ENCODE measurements around the gene ZNF724. TPM values are rescaled to one million over a fixed set of nuclear protein-coding genes. Genes with fewer than 3 reads are reported as not detected.

Gene ZNF724
- total and polyA plus RNA-seq, 10 donors, result 0.17 to 8.7 (median 4.4) TPM

GRCh38 chr19:23263870-23264590 is 13.8 kb upstream of the ZNF724 start:
- Histone ChIP-seq H3K27me3 (replicated peaks in 1 of 7) (no peaks in the 10 kb centered on the region), H3K36me3 (peaks cover 0 to 81% (median 37%) of the 10 kb centered on the region in 6 donors), H3K9me3 (peaks cover 0 to under 1% (median 0%) of the 10 kb centered on the region in 8 donors), H3K4me1 (no peaks in the 10 kb centered on the region), H3K4me3 (no peak overlapping the region), H3K27ac (no peak overlapping the region)
- no peak for DNase-seq
- TF ChIP-seq POLR2AphosphoS5 (IDR thresholded peaks at IDR 0.05), result no peak
- TF ChIP-seq CTCF (IDR thresholded peaks at IDR 0.05 in 8 of 11, conservative IDR thresholded peaks at IDR 0.05 in 3 of 11), result no peak
- TF ChIP-seq POLR2A (IDR thresholded peaks at IDR 0.05), result no peak
- intact Hi-C loops (cut with DNase I; ENCODE audit: low total_unique reads), result no loop called here
- WGBS, 5 donors, result 70 to 92% (median 80%) methylated on average over 2 of the region's 2 CpGs

- Histone ChIP-seq H3K9me3 (peaks cover 0 to 6% (median 0%) of the 10 kb centered on the region in 8 donors), H3K36me3 (peaks cover 0 to 81% (median 38%) of the 10 kb centered on the region in 6 donors), H3K27ac (no peak overlapping the region), H3K4me3 (no peak overlapping the region), H3K4me1 (no peaks in the 10 kb centered on the region), H3K27me3 (replicated peaks in 1 of 7) (no peaks in the 10 kb centered on the region)
- DNase-seq, result no peak
- intact Hi-C loops (cut with DNase I; ENCODE audit: low total_unique reads), result no loop called here
- 45 to 70% (median 57%) methylated on average over 2 of the region's 2 CpGs for WGBS, 5 donors
- TF ChIP-seq POLR2AphosphoS5 (IDR thresholded peaks at IDR 0.05) (no peak), POLR2A (IDR thresholded peaks at IDR 0.05) (no peak), CTCF (IDR thresholded peaks at IDR 0.05 in 8 of 11, conservative IDR thresholded peaks at IDR 0.05 in 3 of 11) (no peak)
Measured at GRCh38 chr19:23263396-23263795, 13.2 kb upstream of the ZNF724 start.

GRCh38 chr19:23262920-23263319 is 12.7 kb upstream of the ZNF724 start:
- WGBS, 5 donors, result 88 to 94% (median 92%) methylated on average over 5 of the region's 5 CpGs
- intact Hi-C loops (cut with DNase I; ENCODE audit: low total_unique reads), result no loop called here
- DNase-seq, result no peak
- Histone ChIP-seq H3K4me1 (no peaks in the 10 kb centered on the region), H3K4me3 (no peak overlapping the region), H3K9me3 (peaks cover 0 to 9% (median 0%) of the 10 kb centered on the region in 8 donors), H3K27me3 (replicated peaks in 1 of 7) (no peaks in the 10 kb centered on the region), H3K36me3 (peaks cover 0 to 79% (median 36%) of the 10 kb centered on the region in 6 donors), H3K27ac (no peak overlapping the region)
- TF ChIP-seq CTCF (IDR thresholded peaks at IDR 0.05 in 8 of 11, conservative IDR thresholded peaks at IDR 0.05 in 3 of 11) (no peak), POLR2AphosphoS5 (IDR thresholded peaks at IDR 0.05) (no peak), POLR2A (IDR thresholded peaks at IDR 0.05) (no peak)

GRCh38 chr19:23261496-23262020 is 11.4 kb upstream of the ZNF724 start:
- Histone ChIP-seq H3K36me3 (peaks cover 0 to 66% (median 26%) of the 10 kb centered on the region in 6 donors), H3K4me1 (no peaks in the 10 kb centered on the region), H3K27me3 (replicated peaks in 1 of 7) (no peaks in the 10 kb centered on the region), H3K27ac (no peak overlapping the region), H3K9me3 (peaks cover 0 to 9% (median 0%) of the 10 kb centered on the region in 8 donors), H3K4me3 (no peak overlapping the region)
- no peak for TF ChIP-seq POLR2A (IDR thresholded peaks at IDR 0.05)
- no peak for TF ChIP-seq POLR2AphosphoS5 (IDR thresholded peaks at IDR 0.05)
- no peak for TF ChIP-seq CTCF (IDR thresholded peaks at IDR 0.05 in 8 of 11, conservative IDR thresholded peaks at IDR 0.05 in 3 of 11)
- WGBS, 5 donors, result 78 to 94% (median 90%) methylated on average over 3 of the region's 3 CpGs
- DNase-seq, result no peak
- intact Hi-C loops (cut with DNase I; ENCODE audit: low total_unique reads), result no loop called here
